Parathyroid adenoma (tissue), 2 donors: ENCODE results near the gene SCARF2.
"Not testable (repeated sequence)": the region's sequence is repeated elsewhere in the genome, so short reads cannot be mapped to it uniquely, and the experiment has no call there.

ENCODE experiments used
- H2AFZ ChIP-seq: fragments of 300-600 bp; sonication (generic); one replicate; pipeline ENCODE4 v1.7.0; 2017; ENCODE audit warnings: antibody characterized with exemption, mild to moderate bottlenecking
- H3K27ac ChIP-seq: fragments of 300-600 bp; sonication (generic); one replicate; pipeline ENCODE4 v1.7.0; 2017
- H3K27me3 ChIP-seq: fragments of 300-600 bp; sonication (generic); one replicate; pipeline ENCODE4 v1.7.0; 2017; ENCODE audit warnings: low read length; ENCODE audit not compliant: control insufficient read depth, insufficient read depth
- H3K36me3 ChIP-seq: fragments of 300-600 bp; sonication (generic); one replicate; pipeline ENCODE4 v1.7.0; 2017; ENCODE audit warnings: low read length; ENCODE audit not compliant: control insufficient read depth, insufficient read depth
- H3K4me1 ChIP-seq: fragments of 300-600 bp; sonication (generic); one replicate; pipeline ENCODE4 v1.7.0; 2017; ENCODE audit warnings: control low read depth
- H3K4me2 ChIP-seq: fragments of 300-600 bp; sonication (generic); one replicate; pipeline ENCODE4 v1.7.0; 2017; ENCODE audit warnings: low read length
- H3K4me3 ChIP-seq: fragments of 300-600 bp; sonication (generic); one replicate; pipeline ENCODE4 v1.7.0; 2017; ENCODE audit warnings: low read depth, low read length
- H3K79me2 ChIP-seq: fragments of 300-600 bp; sonication (generic); one replicate; pipeline ENCODE4 v1.7.0; 2017; ENCODE audit warnings: control low read depth
- H3K9ac ChIP-seq: fragments of 300-600 bp; sonication (generic); one replicate; pipeline ENCODE4 v1.7.0; 2017; ENCODE audit warnings: mild to moderate bottlenecking
- H3K9me3 ChIP-seq: fragments of 300-600 bp; sonication (generic); one replicate; pipeline ENCODE4 v1.7.0; 2017; ENCODE audit warnings: low read length; ENCODE audit not compliant: control insufficient read depth
- CTCF ChIP-seq: fragments of 300-600 bp; sonication (generic); IDR thresholded peaks from one replicate; pipeline ENCODE4 v1.7.0; 2017; ENCODE audit warnings: antibody characterized with exemption, mild to moderate bottlenecking
- donor health status: primary hyperparathyroidism.

The SCARF2 gene

GRCh38 chr22:20413217-20414058 lies 24.2 kb downstream of the SCARF2 start:
- no peak for TF ChIP-seq CTCF
- Histone ChIP-seq H3K36me3 (no peaks in the 10 kb centered on the region), H3K9me3 (no peaks in the 10 kb centered on the region), H2AFZ (no peak overlapping the region), H3K9ac (no peak overlapping the region), H3K4me2 (no peak overlapping the region), H3K27ac (no peak overlapping the region), H3K79me2 (no peaks in the 10 kb centered on the region), H3K4me3 (no peak overlapping the region), H3K4me1 (no peaks in the 10 kb centered on the region), H3K27me3 (no peaks in the 10 kb centered on the region)

- H3K27ac ChIP-seq = no peak overlapping the region
- no peak overlapping the region for H3K4me3 ChIP-seq
- no peaks in the 10 kb centered on the region for H3K36me3 ChIP-seq
- no peak overlapping the region for H3K4me2 ChIP-seq
- H3K9ac ChIP-seq = no peak overlapping the region
- no peaks in the 10 kb centered on the region for H3K79me2 ChIP-seq
- no peak overlapping the region for H2AFZ ChIP-seq
- no peaks in the 10 kb centered on the region for H3K9me3 ChIP-seq
- H3K4me1 ChIP-seq = no peaks in the 10 kb centered on the region
- no peak for TF ChIP-seq CTCF
- no peaks in the 10 kb centered on the region for H3K27me3 ChIP-seq
These were observed 25.0 kb downstream of the SCARF2 start for GRCh38 chr22:20412474-20413216.

- not testable (repeated sequence) for H3K9ac ChIP-seq, H3K27me3 ChIP-seq, H3K36me3 ChIP-seq, H3K4me1 ChIP-seq, H3K4me3 ChIP-seq, H2AFZ ChIP-seq, H3K79me2 ChIP-seq, H3K27ac ChIP-seq, H3K4me2 ChIP-seq, H3K9me3 ChIP-seq
These were observed 28.2 kb downstream of the SCARF2 start for GRCh38 chr22:20409385-20409784.

GRCh38 chr22:20408891-20409290 lies 28.7 kb downstream of the SCARF2 start:
- H3K27me3 ChIP-seq = no peaks in the 10 kb centered on the region
- H3K9ac ChIP-seq = no peak overlapping the region
- H3K4me1 ChIP-seq = no peaks in the 10 kb centered on the region
- H3K4me3 ChIP-seq = no peak overlapping the region
- no peaks in the 10 kb centered on the region for H3K79me2 ChIP-seq
- no peaks in the 10 kb centered on the region for H3K36me3 ChIP-seq
- TF ChIP-seq CTCF = no peak
- H3K27ac ChIP-seq = no peak overlapping the region
- H3K9me3 ChIP-seq = no peaks in the 10 kb centered on the region
- H3K4me2 ChIP-seq = no peak overlapping the region
- no peak overlapping the region for H2AFZ ChIP-seq

- Histone ChIP-seq H3K36me3 (no peaks in the 10 kb centered on the region), H3K9ac (no peak overlapping the region), H3K79me2 (no peaks in the 10 kb centered on the region), H3K9me3 (no peaks in the 10 kb centered on the region), H3K27ac (no peak overlapping the region), H3K4me1 (no peaks in the 10 kb centered on the region), H3K4me3 (no peak overlapping the region), H2AFZ (no peak overlapping the region), H3K4me2 (no peak overlapping the region), H3K27me3 (no peaks in the 10 kb centered on the region)
- TF ChIP-seq CTCF = no peak
These were observed 29.8 kb downstream of the SCARF2 start for GRCh38 chr22:20407829-20408228.
